ENCODE measurements around the gene THEMIS.

THEMIS gene

DNA sequence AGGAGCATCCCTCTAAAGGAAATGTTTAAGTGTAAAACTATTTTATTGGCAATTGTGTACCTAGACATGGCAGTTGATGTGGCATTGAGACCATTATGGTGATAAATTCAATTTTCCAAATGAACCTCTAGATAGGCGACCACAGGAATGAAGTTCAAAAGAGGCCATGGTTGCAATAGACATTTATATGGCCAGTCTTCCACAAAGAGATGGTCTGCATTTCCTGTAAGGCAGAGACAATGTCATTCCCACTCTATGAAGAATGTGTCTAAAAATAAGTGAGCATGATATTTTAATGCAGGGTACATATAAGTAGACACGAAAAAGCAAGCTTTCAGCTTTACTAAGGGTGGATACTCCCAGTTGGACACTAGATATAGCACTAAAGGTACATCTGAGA, 40.9 kb downstream of the THEMIS start:
- no peak for DNase-seq

DNA sequence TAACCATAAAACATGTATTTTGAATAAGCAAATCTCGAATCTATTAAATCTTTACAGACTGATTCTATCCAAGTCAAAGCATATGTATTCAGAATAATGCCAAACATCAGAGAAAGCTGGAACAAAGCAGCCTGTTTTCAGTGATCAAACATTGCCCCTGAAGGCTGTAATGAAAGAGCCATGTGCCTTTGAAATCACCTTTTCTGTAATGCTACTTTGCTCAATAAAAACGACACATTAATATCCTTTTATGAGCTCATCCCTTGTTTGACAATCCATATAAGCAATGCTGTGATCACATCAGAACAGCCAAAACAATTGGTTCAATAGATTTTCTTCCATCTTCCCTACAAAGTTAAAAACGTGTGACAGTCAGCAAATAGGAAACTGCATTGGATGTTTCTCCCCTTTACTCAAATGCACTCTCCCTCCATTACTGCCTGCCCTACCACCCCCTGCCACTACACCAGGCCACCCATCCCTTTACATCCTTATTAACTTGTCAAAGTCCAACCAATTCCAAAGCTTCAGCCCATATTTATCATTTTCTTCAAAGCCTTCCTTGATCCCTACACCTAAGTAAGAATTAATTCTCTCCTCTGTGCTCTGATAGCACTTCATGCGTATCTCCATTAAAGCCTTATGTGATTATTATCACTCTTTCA, 42.0 kb downstream of the THEMIS start:
- DNase-seq = no peak

DNA sequence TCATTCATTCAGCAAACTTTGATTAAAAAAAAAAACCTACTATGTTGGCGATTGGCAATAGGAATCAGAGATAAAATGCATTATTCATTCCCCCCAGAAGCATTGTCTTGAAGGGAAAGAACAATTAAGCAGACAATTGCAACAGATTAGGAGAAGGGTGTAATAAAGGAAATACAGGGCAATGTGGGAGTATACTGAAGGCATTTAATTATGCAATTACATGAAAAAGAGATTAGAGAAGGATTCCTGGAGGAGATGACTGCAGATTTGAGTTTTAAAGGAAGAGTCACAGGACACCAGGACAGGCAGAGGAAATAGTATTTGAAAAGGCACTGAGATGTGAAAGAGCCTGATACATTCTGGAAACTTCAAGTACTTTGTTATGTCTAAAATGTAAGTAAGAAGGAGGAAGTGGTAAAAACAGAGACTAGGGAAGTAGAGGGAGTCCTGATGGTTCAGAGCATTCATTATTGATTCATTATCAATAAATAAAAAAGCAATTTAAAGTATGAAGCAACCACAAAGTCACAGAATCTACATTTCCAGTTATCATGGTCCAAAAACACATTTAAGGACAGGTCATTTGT, 43.7 kb downstream of the THEMIS start:
- no peak for DNase-seq

DNA sequence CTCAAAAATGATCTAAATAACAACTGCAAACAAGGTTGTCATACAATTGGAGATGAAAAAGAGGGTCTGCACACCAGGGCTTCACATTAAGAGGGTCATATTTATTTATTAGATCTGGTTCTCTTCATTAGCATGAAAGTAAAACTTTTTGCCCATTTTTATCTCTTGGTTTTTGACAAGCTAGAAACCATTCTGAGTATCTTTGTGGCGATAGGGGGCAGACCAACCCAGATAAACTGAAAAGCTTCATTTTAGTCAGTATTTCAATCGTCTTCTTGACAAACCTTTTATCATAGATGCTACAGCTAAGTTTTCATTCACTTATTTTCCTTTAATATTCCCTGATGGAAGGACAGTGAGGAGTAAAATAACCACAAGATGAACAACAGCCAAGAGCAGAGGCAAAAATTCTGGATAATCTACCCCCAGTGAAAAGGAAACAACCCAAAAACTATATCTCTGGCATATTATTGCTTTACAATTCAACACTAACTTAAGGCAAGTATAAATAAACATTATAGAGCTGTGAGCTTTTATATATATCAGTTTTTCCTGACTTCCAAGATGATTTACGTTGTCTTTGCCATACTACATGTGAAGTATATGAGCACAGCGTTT, 45.2 kb downstream of the THEMIS start:
- DNase-seq = no peak

DNA sequence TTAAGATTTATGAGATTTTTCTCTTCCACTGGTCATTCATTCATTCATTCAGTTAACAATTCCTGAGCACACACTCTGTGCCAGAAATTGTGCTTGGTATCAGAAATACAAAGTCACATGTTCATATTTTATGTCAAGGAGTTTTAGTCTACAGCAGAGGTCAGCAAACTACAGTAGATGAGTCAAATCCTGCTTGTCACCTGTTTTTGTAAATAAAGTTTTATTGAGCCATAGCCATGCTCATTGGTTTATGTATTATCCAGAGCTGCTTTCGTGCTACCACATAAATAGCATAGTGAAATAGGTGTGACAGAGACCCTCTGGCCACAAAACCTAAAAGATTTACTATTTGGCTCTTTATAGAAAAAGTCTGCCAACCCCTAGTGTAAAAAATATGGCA, 46.8 kb downstream of the THEMIS start:
- no peak for DNase-seq

DNA sequence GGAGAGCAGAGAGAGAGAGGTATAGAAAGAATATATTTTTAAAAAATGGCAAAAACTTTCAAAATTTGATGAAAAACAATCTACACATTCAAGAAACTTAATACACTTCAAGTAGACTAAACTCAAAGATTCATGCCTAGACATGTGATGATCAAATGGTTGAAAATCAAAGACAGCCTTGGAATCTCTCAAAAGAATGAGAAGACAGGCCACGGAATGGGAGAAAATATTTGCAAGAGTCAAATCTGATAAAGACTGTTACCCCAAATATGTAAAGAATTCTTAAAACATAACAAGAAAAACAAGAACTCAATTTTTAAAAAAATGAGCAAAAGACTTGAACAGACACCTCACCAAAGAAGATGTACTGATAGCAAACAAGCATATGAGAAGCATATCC, 49.7 kb downstream of the THEMIS start:
- DNase-seq = no peak

DNA sequence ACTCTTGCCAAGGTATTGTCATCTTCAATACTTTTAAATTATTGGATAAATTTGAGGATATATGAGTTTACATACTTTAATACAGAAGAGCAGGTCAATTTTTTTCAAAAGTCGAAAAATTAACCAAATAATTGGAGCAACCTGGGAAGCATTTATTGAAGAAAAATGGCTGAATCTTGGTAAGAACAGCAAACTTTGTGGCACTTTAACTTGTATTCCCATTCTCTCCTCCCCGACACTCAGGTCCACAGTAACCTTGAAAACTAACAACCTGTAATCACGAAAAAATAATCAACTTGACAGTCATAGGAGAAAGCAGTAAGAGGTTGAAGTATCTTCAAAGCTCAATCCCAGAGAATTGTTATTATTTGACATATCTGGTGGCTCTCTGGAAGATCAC, 55.6 kb downstream of the THEMIS start:
- no peak for DNase-seq

DNA sequence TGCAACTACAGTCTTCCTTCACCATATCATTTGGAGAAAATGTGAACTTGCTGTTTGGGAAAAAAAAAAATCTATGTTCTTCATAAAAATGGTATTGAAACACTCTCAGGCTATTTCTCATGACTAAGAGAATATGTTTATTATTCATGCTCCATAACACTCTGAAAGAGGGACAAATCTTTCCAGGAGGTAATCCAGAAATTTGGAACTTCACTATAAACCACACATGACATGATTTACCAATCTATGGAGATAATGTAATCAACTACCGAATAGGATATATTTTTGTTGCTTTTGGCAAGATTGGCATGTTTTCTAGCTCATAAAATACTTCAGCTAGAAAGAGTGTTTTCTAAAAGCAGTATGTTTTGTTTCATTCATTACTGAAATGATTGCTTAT, 56.3 kb downstream of the THEMIS start:
- no peak for DNase-seq

DNA sequence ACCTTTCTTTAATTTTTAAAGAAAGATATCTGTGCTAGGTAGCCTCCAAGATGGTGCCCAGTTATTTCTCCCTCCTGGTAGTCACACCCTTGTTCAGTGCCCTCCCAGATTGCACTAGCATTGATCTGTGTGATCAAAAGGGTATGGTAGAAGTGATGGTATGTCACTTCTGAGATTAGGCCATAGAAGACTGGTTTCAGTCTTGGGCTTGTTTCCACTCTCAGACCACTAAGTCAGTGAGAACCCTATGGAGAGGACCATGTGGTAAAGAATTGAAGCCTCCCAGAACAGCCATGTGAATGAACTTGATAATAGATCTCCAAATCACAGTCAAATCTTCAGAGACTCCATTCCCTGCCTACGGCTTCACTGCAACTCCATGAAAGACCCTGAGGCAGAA, 57.3 kb downstream of the THEMIS start:
- DNase-seq = no peak

DNA sequence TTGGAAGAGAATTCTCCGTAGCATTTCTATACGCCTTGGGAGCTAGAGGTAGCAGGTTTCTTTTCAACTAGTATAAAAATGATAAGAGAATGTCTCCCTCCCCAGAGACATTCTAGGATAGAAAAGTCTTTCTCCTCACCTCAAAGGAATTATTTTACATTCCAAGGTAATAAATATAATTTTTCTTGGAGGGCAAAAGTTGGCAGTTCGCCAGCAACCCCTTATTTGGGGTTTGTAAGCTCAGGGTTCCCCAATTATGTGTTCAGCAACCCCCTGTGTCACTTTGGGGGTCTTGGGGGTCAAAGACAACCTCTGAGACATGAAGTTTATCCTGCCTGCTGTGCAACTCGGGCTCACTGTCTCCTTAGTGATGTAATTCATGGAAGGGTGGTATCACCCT, 58.3 kb downstream of the THEMIS start:
- DNase-seq = no peak

DNA sequence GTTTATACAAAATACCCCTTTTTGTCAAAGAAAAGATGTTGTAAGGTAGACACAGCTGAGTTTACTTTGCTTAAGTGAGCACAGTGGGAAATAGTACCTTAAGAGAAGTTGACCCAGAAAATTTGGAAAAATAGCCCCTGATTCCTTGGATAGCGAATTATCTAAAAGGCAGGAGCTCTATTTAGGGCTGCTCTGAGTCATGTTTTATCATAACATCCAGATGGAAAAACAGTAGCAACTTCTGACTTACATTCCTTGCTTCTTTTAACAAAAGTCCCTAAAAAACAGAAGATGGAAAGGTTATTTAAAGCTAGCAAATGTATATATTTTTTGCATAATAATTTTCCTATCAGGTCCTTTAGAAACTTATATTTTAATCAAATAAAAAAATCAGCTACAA, 59.0 kb downstream of the THEMIS start:
- no peak for DNase-seq

DNA sequence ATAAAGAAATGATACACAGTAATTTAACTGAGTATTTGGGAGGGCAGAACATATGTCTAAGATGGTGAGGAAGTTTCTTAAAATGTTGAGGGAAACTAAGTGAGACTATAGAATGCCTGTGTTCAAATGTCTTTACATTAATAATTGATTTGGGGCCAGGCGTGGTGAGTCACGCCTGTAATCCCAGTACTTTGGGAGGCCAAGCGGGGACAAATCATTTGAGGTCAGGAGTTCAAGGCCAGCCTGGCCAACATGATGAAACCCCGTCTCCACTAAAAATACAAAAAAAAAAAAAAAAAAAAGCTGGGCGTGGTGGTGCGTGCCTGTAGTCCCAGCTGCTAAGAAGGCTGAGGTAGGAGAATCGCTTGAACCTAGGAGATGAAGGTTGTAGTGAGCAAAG, 66.7 kb downstream of the THEMIS start:
- DNase-seq = no peak

DNA sequence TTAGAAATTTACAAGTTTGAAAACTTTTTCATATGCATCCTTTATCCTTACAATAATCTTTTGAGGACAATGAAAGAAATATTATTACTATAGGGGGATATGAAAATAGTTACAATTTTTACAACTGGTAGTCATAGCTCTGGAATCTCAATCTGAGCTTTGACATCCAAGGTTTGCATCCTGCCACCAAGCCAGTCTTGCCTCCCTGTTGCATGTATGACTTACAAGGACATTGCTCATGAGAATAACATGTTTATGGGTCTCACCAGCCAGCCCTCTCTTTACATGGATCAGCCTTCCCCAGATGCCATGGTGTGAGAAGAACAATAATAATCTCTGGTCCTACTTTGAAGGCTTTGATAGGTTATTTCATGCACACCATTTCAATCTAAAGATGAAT, 67.5 kb downstream of the THEMIS start:
- no peak for DNase-seq

DNA sequence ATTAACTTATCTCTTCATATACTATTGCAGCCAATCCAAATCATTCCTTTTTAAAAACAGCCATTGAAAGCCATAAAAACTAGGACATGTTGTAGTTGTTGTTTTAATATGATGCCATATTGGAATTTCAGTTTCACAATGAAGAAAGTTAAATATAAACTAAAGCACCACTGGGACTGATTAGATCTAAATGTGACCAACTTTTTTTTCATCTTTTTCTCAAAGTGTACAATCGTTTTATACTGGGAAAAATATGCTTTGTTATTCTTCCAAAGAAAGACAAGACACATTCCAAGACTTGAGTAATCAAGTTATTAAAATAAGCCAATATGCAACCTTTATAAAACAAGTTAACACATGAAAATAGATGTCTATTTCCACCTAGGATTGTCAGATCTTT, 68.5 kb downstream of the THEMIS start:
- no peak for DNase-seq

DNA sequence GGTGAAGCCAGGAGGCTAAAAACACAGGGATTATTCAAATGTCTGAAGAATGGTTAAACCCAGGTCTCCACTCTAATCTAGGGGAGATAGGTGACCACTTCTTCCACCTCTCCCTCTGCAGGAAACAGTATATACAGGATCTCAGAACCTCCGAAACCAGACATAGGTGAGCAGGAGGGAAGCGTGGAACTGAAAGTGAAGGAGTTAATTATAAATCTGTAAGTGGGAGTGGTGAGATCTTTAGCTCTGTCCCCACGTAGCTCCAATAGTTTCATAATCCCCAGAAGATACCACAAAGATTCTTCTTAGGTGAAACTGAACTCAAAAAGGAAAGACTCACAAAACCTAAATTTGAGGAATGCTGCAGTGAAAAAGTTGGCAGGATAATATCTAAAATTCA, 76.8 kb downstream of the THEMIS start:
- no peak for DNase-seq

DNA sequence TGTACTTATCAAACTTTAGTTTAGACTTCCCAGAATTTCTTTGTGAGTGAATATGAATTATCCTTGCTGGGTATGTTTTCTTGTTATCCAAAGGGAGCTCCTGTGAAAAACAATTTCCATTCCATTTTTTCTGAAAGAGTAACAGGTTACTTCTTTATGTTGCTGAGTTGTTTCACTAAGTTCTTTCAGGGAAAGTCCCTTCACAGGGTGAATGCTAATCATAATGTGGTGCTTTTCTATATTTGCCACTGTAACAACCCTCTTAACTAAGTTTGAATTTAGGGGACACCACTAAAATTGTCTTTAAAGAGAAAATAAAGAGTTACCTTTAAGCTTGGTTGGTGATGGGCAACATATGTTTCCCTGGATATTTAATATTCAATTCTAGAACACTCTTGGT, 79.4 kb downstream of the THEMIS start:
- no peak for DNase-seq

DNA sequence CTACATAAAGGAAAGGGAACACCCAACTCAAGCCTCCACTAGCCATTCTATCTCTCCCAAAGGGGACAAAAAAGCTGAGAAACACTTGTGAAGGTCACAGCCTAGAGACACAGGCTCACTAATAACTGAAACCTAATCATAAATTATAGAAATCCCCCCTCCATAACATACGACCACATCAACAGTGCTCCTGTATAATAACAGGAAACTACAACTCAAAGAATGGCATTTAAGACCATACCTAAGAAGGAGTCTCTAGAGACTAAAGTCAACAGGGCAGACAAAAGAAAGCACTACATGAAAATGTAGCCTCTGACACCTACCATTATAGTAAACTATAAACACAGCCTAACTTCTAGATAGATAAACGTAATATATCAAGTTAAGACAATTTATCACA, 82.7 kb downstream of the THEMIS start:
- no peak for DNase-seq

DNA sequence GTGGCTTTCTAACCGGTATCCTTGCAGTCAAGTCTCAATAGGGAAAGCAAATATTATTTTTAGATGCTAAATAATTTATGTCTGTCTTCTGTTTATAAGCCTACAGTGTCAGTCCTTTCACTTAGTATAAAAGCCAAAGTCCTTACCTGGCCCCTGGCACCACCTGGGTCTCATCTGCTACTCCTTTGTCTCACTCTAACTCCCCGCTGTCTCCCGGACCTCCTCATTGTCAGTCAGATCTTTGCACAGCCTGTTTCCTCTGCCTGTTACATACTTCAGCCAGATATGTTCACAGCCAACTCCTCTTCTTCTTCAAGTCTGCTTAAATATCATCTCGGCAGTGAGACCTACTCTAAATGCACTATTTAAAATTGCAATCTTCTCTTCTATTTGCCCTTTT, 84.2 kb downstream of the THEMIS start:
- no peak for DNase-seq

DNA sequence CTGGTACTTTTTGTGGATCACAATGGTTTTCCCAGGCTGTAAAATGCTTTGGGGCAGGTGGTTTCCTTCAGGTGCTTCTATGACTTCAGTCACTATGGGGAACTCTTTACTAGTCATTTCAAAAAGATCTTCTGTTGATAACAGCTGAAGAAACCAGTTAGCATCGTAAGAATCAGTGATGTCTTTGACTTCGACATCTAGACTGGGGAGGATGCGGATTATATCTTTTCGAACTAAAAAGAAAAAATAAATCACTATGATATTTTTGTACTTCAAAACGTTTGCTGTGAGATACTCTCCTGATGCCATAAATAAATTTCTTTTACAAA, 87.2 kb downstream of the THEMIS start:
- no peak for DNase-seq

DNA sequence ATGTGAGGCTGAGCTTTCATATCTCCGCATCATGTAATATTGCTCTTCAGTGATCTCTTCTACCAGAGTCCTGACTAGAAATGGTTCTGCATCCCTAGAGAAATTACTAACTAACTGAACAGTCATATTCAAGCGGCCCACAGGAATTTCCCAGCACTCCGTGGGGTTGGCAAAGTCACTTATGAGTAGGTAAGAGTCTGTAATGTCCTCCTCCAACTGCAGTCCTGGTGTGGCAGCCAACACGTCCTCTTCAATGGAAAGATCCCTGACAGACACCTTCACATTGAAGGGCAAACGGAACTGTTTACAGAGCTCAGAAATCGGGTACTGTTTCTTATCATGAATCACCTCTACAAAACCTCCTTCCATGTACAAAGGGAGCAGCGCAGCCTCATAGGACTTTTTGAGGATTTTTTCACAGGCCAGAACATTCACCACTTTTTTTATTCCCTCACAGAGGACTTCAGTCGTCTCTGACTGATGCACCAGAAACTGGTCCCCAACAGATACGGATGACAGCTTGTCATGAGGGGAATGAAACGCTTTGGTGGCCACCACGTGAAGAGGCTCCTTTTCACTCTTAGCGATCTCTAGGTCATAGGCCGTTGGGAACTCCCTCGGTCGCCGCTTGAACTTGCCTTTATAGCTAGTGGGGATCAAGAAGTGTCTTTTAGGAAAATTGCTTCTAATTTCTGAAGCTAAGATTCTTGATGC, 87.7 kb downstream of the THEMIS start:
- no peak for DNase-seq

DNA sequence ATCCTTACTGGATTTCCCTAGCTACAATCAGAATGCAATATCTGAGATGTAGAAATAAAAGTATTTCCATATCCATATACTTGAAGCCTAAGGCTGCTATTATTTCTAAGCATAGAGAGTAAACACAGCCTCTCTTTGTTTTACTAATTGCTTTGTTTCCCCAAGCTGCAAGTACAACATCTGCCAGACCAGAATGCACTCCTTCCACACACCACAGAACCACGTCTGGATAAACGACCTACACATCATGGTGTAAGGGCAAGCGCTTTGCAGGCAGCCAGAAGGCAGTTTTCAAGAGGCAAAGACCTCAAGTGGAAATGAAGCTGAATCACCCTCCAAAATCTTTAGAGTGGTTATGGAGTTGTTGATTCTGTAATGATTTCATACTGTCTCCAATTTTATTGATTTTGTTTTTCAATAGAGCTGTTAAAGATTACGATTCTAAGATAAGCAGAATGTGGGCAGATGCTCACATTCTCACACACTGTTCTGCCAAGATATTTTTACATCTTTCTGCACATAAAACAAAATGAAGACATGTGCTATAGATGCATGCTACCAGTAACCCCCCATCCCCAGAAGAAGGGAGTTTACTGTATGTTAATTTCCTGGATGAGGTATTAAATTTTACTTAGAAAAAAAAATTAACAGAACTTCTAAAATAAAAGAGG, 88.8 kb downstream of the THEMIS start:
- DNase-seq = no peak

DNA sequence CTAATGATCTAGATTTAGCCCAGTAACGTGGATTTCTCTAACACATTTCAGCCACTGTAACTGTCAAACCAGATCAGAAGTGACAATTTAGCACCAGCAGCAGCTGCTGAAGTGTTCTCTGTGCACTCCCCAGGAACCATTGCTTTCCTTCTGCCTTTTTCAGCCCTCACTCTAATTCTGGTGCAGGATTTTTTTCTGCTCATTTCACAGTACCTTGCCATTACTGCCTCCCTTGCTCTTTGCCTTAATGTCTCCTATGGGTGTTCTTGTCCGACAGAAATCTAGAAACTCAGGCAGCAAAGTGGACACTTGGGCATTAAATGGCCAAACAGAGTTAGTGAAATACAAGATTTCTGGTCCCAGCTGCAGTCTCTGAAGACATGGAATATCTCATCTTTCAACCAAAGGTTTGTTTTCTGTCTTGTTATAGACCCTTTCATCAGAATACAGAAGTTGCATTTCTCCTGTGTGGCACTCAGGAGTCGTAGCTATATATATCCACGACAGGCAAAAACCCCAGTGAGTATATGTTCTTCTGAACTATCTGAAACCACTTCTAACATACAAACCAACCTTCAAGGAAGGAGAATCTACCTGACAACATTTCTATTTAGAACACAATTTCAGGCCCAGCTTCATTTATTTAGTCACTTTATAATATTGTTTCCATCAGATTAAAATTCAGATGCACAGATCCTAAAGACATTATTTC, 92.9 kb downstream of the THEMIS start:
- no peak for DNase-seq

DNA sequence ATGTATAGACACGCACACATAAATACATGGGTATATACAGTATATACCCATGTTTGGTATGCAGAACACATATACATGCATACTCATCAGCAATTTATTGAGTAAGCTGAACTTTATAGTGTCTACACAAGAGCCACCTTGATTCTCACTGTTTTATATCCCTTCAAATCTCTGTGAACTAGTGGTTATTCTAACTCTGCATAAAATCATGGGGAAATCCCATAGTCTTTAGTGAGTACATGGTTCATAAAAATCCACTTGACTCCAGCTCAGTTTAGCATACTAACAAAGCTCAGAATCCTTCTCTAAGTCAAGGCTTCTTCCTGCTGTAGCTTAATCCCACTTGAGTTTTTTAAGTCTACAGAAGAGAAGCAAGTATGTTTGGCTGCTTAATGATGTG, 104.1 kb downstream of the THEMIS start:
- DNase-seq = no peak

All from right kidney (tissue), 1 donor.